T-helper 1 cell treated with Interleukin-12 subunit alpha and Interleukin-12 subunit beta and Interleukin-4 antibody, amounts not matched to agents 30 μg/mL and 1 μg/mL, for 36 hours (primary cell): ENCODE measurements around the gene THSD1.
A peak's percentile ranks its signal among the peaks of the same experiment; 100 is the strongest.

Experiments
- H3K27ac Mint-ChIP-seq: one replicate; pipeline ENCODE4 v1.8.0; 2021; ENCODE audit warnings: mild to moderate bottlenecking, mixed read lengths
- H3K27me3 Mint-ChIP-seq: one replicate; pipeline ENCODE4 v1.8.0; 2021; ENCODE audit warnings: low read depth, mixed read lengths
- H3K36me3 Mint-ChIP-seq: one replicate; pipeline ENCODE4 v1.8.0; 2021; ENCODE audit warnings: low read depth, mixed read lengths
- H3K4me1 Mint-ChIP-seq: one replicate; pipeline ENCODE4 v1.8.0; 2021; ENCODE audit warnings: low read depth, mixed read lengths
- H3K4me3 Mint-ChIP-seq: one replicate; pipeline ENCODE4 v1.8.0; 2021; ENCODE audit warnings: mild to moderate bottlenecking, moderate library complexity, mixed read lengths
- H3K9me3 Mint-ChIP-seq: one replicate; pipeline ENCODE4 v1.8.0; 2021; ENCODE audit warnings: mixed read lengths

Gene THSD1

GRCh38 chr13:52405767-52406494 lies at the start of gene THSD1:
THSD1 (minus strand) TSS chr13:52406172; CDS start chr13:52402600, 3,572 bp downstream.
- Mint-ChIP-seq H3K27me3 (peaks cover 36% of the 10 kb centered on the region), H3K9me3 (no peaks in the 10 kb centered on the region), H3K36me3 (peaks cover 4% of the 10 kb centered on the region), H3K4me3 (peak within 1 kb of the TSS; percentile 65), H3K27ac (peak within 1 kb of the TSS; percentile 26), H3K4me1 (peaks cover 11% of the 10 kb centered on the region)

DNA sequence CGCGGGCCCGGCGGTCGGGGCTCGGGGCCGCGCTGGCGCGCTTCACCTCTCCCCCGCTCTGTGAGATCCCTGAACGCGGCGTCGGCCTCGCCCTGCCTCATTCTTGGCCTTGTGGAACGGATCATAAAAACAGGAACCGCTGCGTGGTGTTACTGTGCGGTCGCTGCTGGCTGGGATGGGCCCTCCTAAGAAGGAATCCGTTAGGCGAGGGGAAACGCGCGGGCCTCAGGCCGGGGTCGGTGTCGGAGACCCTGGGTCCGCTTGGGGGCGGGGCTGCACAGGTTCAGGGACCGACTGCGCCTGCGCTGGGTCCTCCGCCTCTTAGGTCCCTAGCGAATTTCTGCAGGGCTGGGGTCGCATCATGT lies 49.7 kb upstream of the THSD1 start:
- Mint-ChIP-seq H3K4me1 (peaks cover 40% of the 10 kb centered on the region), H3K4me3 (peak overlapping the region; percentile 93), H3K27ac (peak overlapping the region; percentile 84), H3K36me3 (peaks cover 11% of the 10 kb centered on the region), H3K27me3 (peaks cover 3% of the 10 kb centered on the region), H3K9me3 (no peaks in the 10 kb centered on the region)

DNA sequence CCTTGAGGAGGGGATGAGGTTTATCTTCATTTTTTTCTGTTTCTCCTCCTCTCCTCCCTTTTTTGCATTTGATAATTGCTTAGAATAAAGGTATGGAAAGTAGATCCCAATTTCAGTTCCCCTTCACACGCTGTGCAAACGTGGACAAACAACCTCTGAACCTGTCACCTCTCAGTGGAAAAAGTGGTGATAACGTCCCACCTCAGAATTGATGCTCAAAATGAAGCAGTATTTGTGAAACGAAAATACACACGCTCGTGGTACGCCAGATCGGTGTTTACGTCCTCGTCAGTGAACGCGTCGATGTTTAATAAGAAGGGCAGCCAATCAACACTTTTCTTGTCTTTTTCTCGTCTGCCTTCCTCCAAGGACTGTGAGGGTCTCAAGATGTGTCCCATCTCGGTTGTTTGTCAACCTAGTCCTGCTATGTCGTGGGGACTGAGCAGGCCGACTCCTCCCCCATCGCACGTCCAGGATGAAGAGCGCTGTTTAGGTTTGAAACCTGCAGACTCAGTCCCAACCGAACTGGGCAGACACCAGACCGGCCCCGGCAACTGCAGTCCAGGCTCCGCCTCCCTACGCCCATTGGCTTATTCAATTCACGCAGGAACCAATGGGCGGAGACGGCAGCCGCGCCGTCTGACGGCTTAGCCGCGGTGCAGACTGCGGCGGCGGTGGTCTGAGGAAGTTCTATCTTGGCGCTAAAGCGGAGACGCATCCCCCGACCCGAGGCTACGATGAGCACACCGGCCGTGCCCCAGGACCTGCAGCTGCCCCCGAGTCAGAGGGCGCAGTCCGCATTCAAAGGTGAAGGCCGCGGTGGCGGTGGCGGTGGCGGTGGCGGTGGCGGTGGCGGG lies 49.1 kb upstream of the THSD1 start, which contains the start of gene CKAP2:
Gene CKAP2 (plus strand): TSS at position 659 of the 857 bp plus-strand sequence. CDS start 79 bp downstream, at position 738.
- Mint-ChIP-seq H3K9me3 (no peaks in the 10 kb centered on the region), H3K4me1 (peaks cover 39% of the 10 kb centered on the region), H3K27ac (peak within 1 kb of the TSS; percentile 88), H3K4me3 (peak within 1 kb of the TSS; percentile 93), H3K36me3 (peaks cover 11% of the 10 kb centered on the region), H3K27me3 (peaks cover 3% of the 10 kb centered on the region)

- H3K9me3 Mint-ChIP-seq, result no peaks in the 10 kb centered on the region
- peak overlapping the region; percentile 88 for H3K27ac Mint-ChIP-seq
- H3K36me3 Mint-ChIP-seq, result peaks cover 12% of the 10 kb centered on the region
- H3K27me3 Mint-ChIP-seq, result peaks cover 3% of the 10 kb centered on the region
- peaks cover 41% of the 10 kb centered on the region for H3K4me1 Mint-ChIP-seq
- peak overlapping the region; percentile 93 for H3K4me3 Mint-ChIP-seq
These were observed 48.5 kb upstream of the THSD1 start for GRCh38 chr13:52454459-52454819.

DNA sequence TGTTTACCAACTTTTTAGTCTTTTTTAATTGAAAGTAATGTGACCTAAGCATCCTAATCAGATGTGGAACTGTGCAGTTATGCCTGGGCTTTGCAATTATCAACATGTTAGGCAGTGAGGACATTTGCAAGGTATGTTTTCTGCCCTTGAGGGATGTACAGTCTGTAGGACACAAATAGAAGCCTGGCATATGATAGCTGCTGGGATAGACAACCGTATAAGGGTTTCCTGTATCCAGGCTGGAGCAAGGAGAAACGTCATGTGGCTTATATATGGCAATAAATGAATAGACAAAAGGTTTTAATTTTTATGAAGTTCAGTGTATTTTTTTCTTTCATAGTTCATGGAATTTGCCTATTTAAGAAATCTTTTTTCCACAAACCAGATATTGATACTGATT lies 46.5 kb upstream of the THSD1 start:
- Mint-ChIP-seq H3K27me3 (peaks cover 3% of the 10 kb centered on the region), H3K4me1 (peaks cover 47% of the 10 kb centered on the region), H3K36me3 (peaks cover 10% of the 10 kb centered on the region), H3K27ac (no peak overlapping the region), H3K9me3 (no peaks in the 10 kb centered on the region), H3K4me3 (no peak overlapping the region)

GRCh38 chr13:52451135-52451804 lies 45.3 kb upstream of the THSD1 start:
- H3K4me3 Mint-ChIP-seq, result peak overlapping the region; percentile 81
- peaks cover 3% of the 10 kb centered on the region for H3K27me3 Mint-ChIP-seq
- no peaks in the 10 kb centered on the region for H3K9me3 Mint-ChIP-seq
- peaks cover 8% of the 10 kb centered on the region for H3K36me3 Mint-ChIP-seq
- H3K4me1 Mint-ChIP-seq, result peaks cover 38% of the 10 kb centered on the region
- peak overlapping the region; percentile 68 for H3K27ac Mint-ChIP-seq

GRCh38 chr13:52450793-52451116 lies 44.8 kb upstream of the THSD1 start:
- H3K9me3 Mint-ChIP-seq, result no peaks in the 10 kb centered on the region
- peaks cover 4% of the 10 kb centered on the region for H3K36me3 Mint-ChIP-seq
- peak overlapping the region; percentile 81 for H3K4me3 Mint-ChIP-seq
- H3K27me3 Mint-ChIP-seq, result peaks cover 3% of the 10 kb centered on the region
- peak overlapping the region; percentile 68 for H3K27ac Mint-ChIP-seq
- peaks cover 35% of the 10 kb centered on the region for H3K4me1 Mint-ChIP-seq

GRCh38 chr13:52450012-52450792 lies 44.2 kb upstream of the THSD1 start, which contains the start of gene VPS36:
VPS36 (minus strand) TSS chr13:52450634; CDS start chr13:52450594, 40 bp downstream.
- peaks cover 35% of the 10 kb centered on the region for H3K4me1 Mint-ChIP-seq
- peak within 1 kb of the TSS; percentile 85 for H3K27ac Mint-ChIP-seq

GRCh38 chr13:52449331-52450011 lies 43.5 kb upstream of the THSD1 start:
- H3K27ac Mint-ChIP-seq, result peak overlapping the region; percentile 73
- H3K4me1 Mint-ChIP-seq, result peaks cover 31% of the 10 kb centered on the region
- H3K4me3 Mint-ChIP-seq, result peak overlapping the region; percentile 89

More at GRCh38 chr13:52450012-52450792, 44.2 kb upstream of the THSD1 start, which contains the start of gene VPS36:
- Mint-ChIP-seq H3K36me3 (peaks cover 4% of the 10 kb centered on the region), H3K27me3 (peaks cover 3% of the 10 kb centered on the region), H3K4me3 (peak within 1 kb of the TSS; percentile 89), H3K9me3 (no peaks in the 10 kb centered on the region)

DNA sequence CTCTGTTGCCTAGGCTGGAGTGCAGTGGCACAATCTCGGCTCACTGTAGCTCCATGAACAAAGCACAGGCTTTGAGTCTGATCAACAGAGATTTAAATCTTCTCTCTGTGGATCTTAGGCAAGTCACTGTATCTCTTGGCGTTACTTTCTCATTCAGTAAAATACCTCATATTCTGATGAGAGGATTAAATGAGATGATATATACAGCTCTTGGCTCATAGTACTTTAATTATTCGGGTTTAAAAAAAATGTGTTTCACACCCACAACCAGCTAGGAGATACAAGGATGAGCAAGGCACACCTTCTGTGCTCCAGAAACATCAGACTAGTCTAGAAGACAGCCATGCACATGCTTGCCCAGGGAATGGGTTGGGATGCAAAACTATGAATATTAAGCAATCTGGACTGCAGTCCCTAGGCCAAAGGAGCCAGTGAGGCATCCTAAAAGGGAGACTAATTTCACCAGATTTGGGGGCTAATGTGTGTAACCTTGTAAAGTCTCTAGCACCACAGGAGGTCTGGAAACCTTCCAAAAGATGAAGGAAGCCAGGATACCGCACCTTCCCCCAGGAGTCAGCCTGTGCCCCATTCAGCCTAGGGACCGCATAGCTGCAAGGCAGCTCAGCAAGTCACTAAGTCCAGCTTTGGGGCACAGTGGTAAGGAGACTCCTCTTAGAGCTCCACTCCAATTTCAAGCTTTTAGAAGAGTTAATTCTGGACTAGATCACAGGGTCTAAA lies 42.0 kb upstream of the THSD1 start:
- no peak overlapping the region for H3K4me3 Mint-ChIP-seq
- peaks cover 3% of the 10 kb centered on the region for H3K27me3 Mint-ChIP-seq
- no peaks in the 10 kb centered on the region for H3K9me3 Mint-ChIP-seq
- H3K36me3 Mint-ChIP-seq, result peaks cover 4% of the 10 kb centered on the region
- H3K27ac Mint-ChIP-seq, result no peak overlapping the region
- peaks cover 22% of the 10 kb centered on the region for H3K4me1 Mint-ChIP-seq

More at GRCh38 chr13:52449331-52450011, 43.5 kb upstream of the THSD1 start:
- no peaks in the 10 kb centered on the region for H3K9me3 Mint-ChIP-seq
- peaks cover 3% of the 10 kb centered on the region for H3K27me3 Mint-ChIP-seq
- H3K36me3 Mint-ChIP-seq, result peaks cover 4% of the 10 kb centered on the region

DNA sequence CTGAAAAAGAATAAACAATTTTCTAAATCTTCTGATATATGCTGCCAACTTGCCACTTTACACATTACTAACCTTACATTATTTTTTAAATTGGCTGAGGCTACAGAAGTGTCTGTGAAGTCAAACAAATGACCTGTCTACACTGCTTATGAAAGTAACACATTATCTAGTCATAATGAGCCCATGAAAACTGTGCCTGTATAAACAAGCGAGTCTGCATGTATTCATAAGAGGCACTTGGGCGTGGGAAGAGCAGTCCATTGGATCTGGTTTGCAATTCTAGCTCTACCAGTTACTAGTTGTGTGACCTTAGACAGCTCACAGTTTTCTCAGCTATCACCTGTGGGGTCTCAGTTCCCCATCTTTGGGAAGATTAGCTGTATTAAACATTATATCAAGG lies 41.4 kb upstream of the THSD1 start:
- H3K27ac Mint-ChIP-seq, result no peak overlapping the region
- no peak overlapping the region for H3K4me3 Mint-ChIP-seq
- H3K9me3 Mint-ChIP-seq, result no peaks in the 10 kb centered on the region
- H3K36me3 Mint-ChIP-seq, result peaks cover 4% of the 10 kb centered on the region
- peaks cover 3% of the 10 kb centered on the region for H3K27me3 Mint-ChIP-seq
- peaks cover 22% of the 10 kb centered on the region for H3K4me1 Mint-ChIP-seq

- Mint-ChIP-seq H3K27ac (no peak overlapping the region), H3K4me1 (peaks cover 22% of the 10 kb centered on the region), H3K36me3 (peaks cover 4% of the 10 kb centered on the region), H3K27me3 (no peaks in the 10 kb centered on the region), H3K9me3 (no peaks in the 10 kb centered on the region), H3K4me3 (no peak overlapping the region)
These were observed 40.3 kb upstream of the THSD1 start for GRCh38 chr13:52446265-52446664.

DNA sequence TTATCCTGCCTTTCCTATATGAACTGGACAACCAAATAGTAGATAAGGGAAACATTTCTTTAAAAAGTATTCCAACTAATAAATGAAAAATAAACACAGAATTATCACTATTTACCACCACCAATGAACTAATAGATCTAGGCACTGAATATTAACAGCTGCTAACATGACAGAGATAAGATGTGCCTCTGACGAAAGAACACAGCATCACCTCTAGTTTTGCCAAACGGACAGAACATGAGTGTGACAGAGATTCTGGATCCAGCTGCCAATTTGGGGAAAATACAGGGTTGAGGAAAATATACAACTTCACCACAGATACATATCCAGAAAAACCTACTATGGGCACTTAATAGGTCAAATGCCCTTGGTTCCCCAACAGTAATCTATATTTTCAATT lies 26.5 kb upstream of the THSD1 start:
- peaks cover 38% of the 10 kb centered on the region for H3K36me3 Mint-ChIP-seq
- H3K27me3 Mint-ChIP-seq, result no peaks in the 10 kb centered on the region
- no peaks in the 10 kb centered on the region for H3K9me3 Mint-ChIP-seq
- H3K4me3 Mint-ChIP-seq, result no peak overlapping the region
- H3K27ac Mint-ChIP-seq, result no peak overlapping the region
- H3K4me1 Mint-ChIP-seq, result peaks cover 8% of the 10 kb centered on the region
